Measurements from ENCODE around the gene MAT2A. TPM values are rescaled to one million over a fixed set of nuclear protein-coding genes. Genes with fewer than 3 reads are reported as not detected.

Gene MAT2A
- total RNA-seq, 1 donor, result 140 TPM

Small RNA genes within 50 kb of the gene (small RNA-seq; reads per million reads assigned to genes)
- not detected for gene RN7SL126P

Other genes with a start within 250 kb of the MAT2A start
- gene TGOLN2, start 211.2 kb upstream of the MAT2A start, total RNA-seq, result 59.2 TPM
- 26.4 TPM for gene RETSAT, start 184.6 kb upstream of the MAT2A start, total RNA-seq
- gene ELMOD3, start 184.4 kb upstream of the MAT2A start, total RNA-seq, result 10.5 TPM
- 122 TPM for gene CAPG, start 128.8 kb upstream of the MAT2A start, total RNA-seq
- not detected for gene SH2D6, start 120.5 kb upstream of the MAT2A start, total RNA-seq
- 20.7 TPM for gene GGCX, start 22.3 kb downstream of the MAT2A start, total RNA-seq
- 96.1 TPM for gene VAMP8, start 38.4 kb downstream of the MAT2A start, total RNA-seq
- gene VAMP5, start 45.3 kb downstream of the MAT2A start, total RNA-seq, result 38.0 TPM
- gene RNF181, start 56.6 kb downstream of the MAT2A start, total RNA-seq, result 145 TPM
- 21.5 TPM for gene TMEM150A, start 63.5 kb downstream of the MAT2A start, total RNA-seq
- 34.2 TPM for gene C2orf68, start 72.9 kb downstream of the MAT2A start, total RNA-seq
- 59.8 TPM for gene USP39, start 77.0 kb downstream of the MAT2A start, total RNA-seq
- gene SFTPB, start 129.0 kb downstream of the MAT2A start, total RNA-seq, result not detected
- gene GNLY, start 155.2 kb downstream of the MAT2A start, total RNA-seq, result 0.27 TPM
- gene ATOH8, start 214.8 kb downstream of the MAT2A start, total RNA-seq, result under 0.01 TPM

Data from hematopoietic multipotent progenitor cell (in vitro differentiated cells).